SHP77 treated with DMSO at 0.1 percent for 48 hours (cell line): ENCODE measurements around the gene UBAP1L.

Source experiments
- DNase-seq: peaks from one replicate; lab custom pipeline; 2025; lab: John Stamatoyannopoulos, UW

UBAP1L gene

GRCh38 chr15:65042776-65043327 lies 72.1 kb downstream of the UBAP1L start:
- no peak for DNase-seq
